Measurements from ENCODE around the gene NLK.
"Not testable (repeated sequence)": the region's sequence is repeated elsewhere in the genome, so short reads cannot be mapped to it uniquely, and the experiment has no call there.

NLK gene

GRCh38 chr17:28231624-28232023 lies 189.1 kb downstream of the NLK start:
- H3K36me3 Mint-ChIP-seq (ENCODE audit: low read depth); H3K27ac Mint-ChIP-seq; H3K4me3 Mint-ChIP-seq; H3K9me3 Mint-ChIP-seq: not testable (repeated sequence)
- H3K27me3 Mint-ChIP-seq (ENCODE audit: low read depth): peaks cover 42% of the 10 kb centered on the region
- peaks cover 12% of the 10 kb centered on the region for H3K4me1 Mint-ChIP-seq (ENCODE audit: low read depth)

- not testable (repeated sequence) for H3K36me3 Mint-ChIP-seq (ENCODE audit: low read depth); H3K4me1 Mint-ChIP-seq (ENCODE audit: low read depth); H3K9me3 Mint-ChIP-seq; H3K27ac Mint-ChIP-seq; H3K4me3 Mint-ChIP-seq
- H3K27me3 Mint-ChIP-seq (ENCODE audit: low read depth): peaks cover 30% of the 10 kb centered on the region
Measured at GRCh38 chr17:28232966-28233870, 190.7 kb downstream of the NLK start.

DNA sequence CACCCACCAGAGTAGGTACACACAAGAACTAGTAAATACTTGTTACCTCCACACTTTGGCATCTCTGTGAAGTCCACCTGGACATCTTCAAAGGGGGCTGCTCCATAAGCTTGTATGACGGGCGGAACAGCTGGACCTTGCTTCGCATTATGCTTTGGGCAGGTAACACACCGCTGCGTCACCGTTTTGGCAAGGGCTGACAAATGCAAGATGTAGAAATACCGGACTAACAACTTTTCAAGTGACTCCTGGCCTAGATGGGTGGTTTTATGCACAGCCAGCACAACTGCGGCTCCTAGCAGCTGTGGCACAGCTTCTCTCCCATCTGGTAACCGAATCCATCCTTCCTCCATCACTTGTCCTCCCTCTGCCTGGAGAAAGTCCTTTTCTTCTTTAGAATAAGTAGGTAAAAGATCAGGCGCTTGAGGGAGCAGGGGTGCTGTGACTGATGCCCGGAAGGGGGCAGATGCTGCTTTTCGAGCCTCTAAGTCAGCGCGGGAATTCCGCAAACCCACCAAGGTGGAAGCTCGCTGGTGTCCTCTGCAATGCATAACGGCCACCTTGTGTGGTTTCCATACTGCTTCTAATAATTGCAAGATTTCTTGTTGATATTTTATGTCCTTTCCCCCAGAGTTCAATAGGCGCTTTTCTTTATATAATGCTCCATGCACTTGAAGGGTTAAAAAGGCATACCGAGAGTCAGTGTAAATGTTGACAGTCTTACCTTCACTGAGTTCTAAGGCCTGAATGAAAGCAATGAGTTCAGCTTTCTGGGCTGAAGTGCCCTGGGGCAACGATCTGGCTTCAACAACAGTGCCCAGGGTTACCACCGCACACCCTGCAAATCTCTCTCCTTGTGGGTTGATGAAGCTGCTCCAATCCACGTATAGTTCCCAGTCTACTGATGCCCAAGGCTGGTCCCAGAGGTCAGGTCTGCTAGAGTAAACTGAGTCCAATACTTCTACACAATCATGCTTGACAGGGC lies 191.7 kb downstream of the NLK start:
- peaks cover 21% of the 10 kb centered on the region for H3K27me3 Mint-ChIP-seq (ENCODE audit: low read depth)

GRCh38 chr17:28235066-28235700 lies 192.7 kb downstream of the NLK start:
- H3K27me3 Mint-ChIP-seq (ENCODE audit: low read depth): peaks cover 16% of the 10 kb centered on the region
- not testable (repeated sequence) for H3K36me3 Mint-ChIP-seq (ENCODE audit: low read depth); H3K4me1 Mint-ChIP-seq (ENCODE audit: low read depth); H3K27ac Mint-ChIP-seq; H3K9me3 Mint-ChIP-seq; H3K4me3 Mint-ChIP-seq

More for the DNA sequence above, 191.7 kb downstream of the NLK start:
- H3K9me3 Mint-ChIP-seq; H3K4me3 Mint-ChIP-seq; H3K36me3 Mint-ChIP-seq (ENCODE audit: low read depth); H3K4me1 Mint-ChIP-seq (ENCODE audit: low read depth); H3K27ac Mint-ChIP-seq: not testable (repeated sequence)

- not testable (repeated sequence) for H3K9me3 Mint-ChIP-seq; H3K4me1 Mint-ChIP-seq (ENCODE audit: low read depth); H3K27me3 Mint-ChIP-seq (ENCODE audit: low read depth); H3K36me3 Mint-ChIP-seq (ENCODE audit: low read depth); H3K27ac Mint-ChIP-seq; H3K4me3 Mint-ChIP-seq
Measured at GRCh38 chr17:28236033-28236653, 193.7 kb downstream of the NLK start.

- H3K4me1 Mint-ChIP-seq (ENCODE audit: low read depth); H3K4me3 Mint-ChIP-seq; H3K27me3 Mint-ChIP-seq (ENCODE audit: low read depth); H3K9me3 Mint-ChIP-seq; H3K27ac Mint-ChIP-seq; H3K36me3 Mint-ChIP-seq (ENCODE audit: low read depth): not testable (repeated sequence)
Measured at GRCh38 chr17:28238547-28239270, 196.2 kb downstream of the NLK start.

DNA sequence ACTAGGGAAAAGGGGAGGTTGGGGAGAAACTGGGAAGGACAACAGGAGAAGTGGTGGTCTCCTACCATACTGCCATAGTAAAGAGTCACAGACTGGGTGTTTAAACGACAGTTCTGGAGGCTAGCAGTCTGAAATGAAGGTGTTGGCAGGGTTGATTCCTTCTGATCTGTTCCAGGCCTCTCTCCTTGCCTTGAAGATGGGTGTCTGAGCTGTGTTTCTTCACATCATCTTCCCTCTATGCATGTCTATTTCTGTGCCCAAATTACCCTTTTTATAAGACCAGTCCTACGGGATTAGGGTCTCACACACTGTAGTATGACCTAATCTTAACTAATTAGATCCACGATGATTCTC lies 196.8 kb downstream of the NLK start:
- no peak overlapping the region for H3K4me3 Mint-ChIP-seq
- H3K4me1 Mint-ChIP-seq (ENCODE audit: low read depth): no peaks in the 10 kb centered on the region
- peaks cover 8% of the 10 kb centered on the region for H3K27me3 Mint-ChIP-seq (ENCODE audit: low read depth)
- no peaks in the 10 kb centered on the region for H3K9me3 Mint-ChIP-seq
- H3K36me3 Mint-ChIP-seq (ENCODE audit: low read depth): no peaks in the 10 kb centered on the region
- H3K27ac Mint-ChIP-seq: no peak overlapping the region

GRCh38 chr17:28240688-28241340 lies 198.3 kb downstream of the NLK start:
- Mint-ChIP-seq H3K9me3 (no peaks in the 10 kb centered on the region), H3K27me3 (ENCODE audit: low read depth) (peaks cover 8% of the 10 kb centered on the region), H3K27ac (no peak overlapping the region), H3K4me3 (no peak overlapping the region), H3K4me1 (ENCODE audit: low read depth) (no peaks in the 10 kb centered on the region), H3K36me3 (ENCODE audit: low read depth) (no peaks in the 10 kb centered on the region)

GRCh38 chr17:28242791-28243190 lies 200.3 kb downstream of the NLK start:
- H3K36me3 Mint-ChIP-seq (ENCODE audit: low read depth): no peaks in the 10 kb centered on the region
- no peak overlapping the region for H3K27ac Mint-ChIP-seq
- H3K27me3 Mint-ChIP-seq (ENCODE audit: low read depth): peaks cover 8% of the 10 kb centered on the region

GRCh38 chr17:28243268-28243667 lies 200.8 kb downstream of the NLK start:
- not testable (repeated sequence) for H3K4me1 Mint-ChIP-seq (ENCODE audit: low read depth); H3K9me3 Mint-ChIP-seq; H3K27ac Mint-ChIP-seq; H3K36me3 Mint-ChIP-seq (ENCODE audit: low read depth); H3K27me3 Mint-ChIP-seq (ENCODE audit: low read depth); H3K4me3 Mint-ChIP-seq

More at GRCh38 chr17:28242791-28243190, 200.3 kb downstream of the NLK start:
- Mint-ChIP-seq H3K9me3 (no peaks in the 10 kb centered on the region), H3K4me1 (ENCODE audit: low read depth) (no peaks in the 10 kb centered on the region), H3K4me3 (no peak overlapping the region)

DNA sequence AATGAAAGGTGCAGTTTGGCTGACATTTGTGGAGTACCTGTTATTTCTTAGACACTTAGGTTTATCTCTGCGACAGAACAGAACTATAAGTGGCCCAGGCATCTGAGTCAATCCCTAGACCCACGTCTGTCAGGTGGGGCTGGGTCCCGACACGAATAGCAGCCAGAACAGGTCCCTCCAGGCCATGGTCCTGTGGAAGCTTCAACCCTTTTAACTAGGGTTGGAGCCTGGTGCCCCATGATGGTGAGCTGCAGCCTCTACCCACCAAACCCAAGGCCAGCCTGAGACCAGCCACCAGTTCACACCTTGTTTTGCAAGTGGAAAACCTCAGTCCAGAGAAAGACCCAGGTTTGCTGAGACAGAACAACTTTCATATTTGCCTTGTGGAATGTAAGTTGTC lies 202.0 kb downstream of the NLK start:
- Mint-ChIP-seq H3K27me3 (ENCODE audit: low read depth) (peaks cover 9% of the 10 kb centered on the region), H3K4me3 (no peak overlapping the region), H3K36me3 (ENCODE audit: low read depth) (no peaks in the 10 kb centered on the region), H3K27ac (no peak overlapping the region), H3K4me1 (ENCODE audit: low read depth) (no peaks in the 10 kb centered on the region), H3K9me3 (no peaks in the 10 kb centered on the region)
